Transverse colon (tissue), 4 donors: Measurements from ENCODE around the gene HSD17B8.

Experiments
- CTCF ChIP-seq, 5 experiments: fragments of 200-600 bp in 3 of 5; fragments of 450-650 bp in 2 of 5; sonication (generic) in 3 of 5; IDR thresholded peaks; 1 replicate in 2 of 5; 2 replicates in 3 of 5; pipeline ENCODE4 v1.5.1; 2016 to 2017; ENCODE audit warnings: antibody characterized with exemption in 5 of 5, inconsistent platforms in 3 of 5, mild to moderate bottlenecking in 2 of 5, moderate library complexity in 1 of 5
- POLR2AphosphoS5 ChIP-seq, 3 donors: sonication (generic); formaldehyde crosslinking; IDR thresholded peaks; one replicate each; pipeline ENCODE4 v1.6.1; 2016; ENCODE audit warnings: antibody characterized with exemption in 3 of 3

GRCh38 chr6:33206027-33206863 is 1.8 kb downstream of the HSD17B8 start:
- TF ChIP-seq CTCF (IDR thresholded peaks at IDR 0.05) (no peak), POLR2AphosphoS5 (IDR thresholded peaks at IDR 0.05) (no peak)
